ENCODE data around the gene MPP2. TPM values are rescaled to one million over a fixed set of nuclear protein-coding genes. Genes with fewer than 3 reads are reported as not detected.

Gene MPP2
- total RNA-seq, 6 donors from 2014 or later = 0.20 to 2.0 (median 0.74) TPM; not detected in 1

- peak overlapping the region in 3 of 4 donors; percentile 32 to 48 (median 46) for H3K4me3 ChIP-seq
- TF ChIP-seq CTCF (IDR thresholded peaks at IDR 0.05) (no peak), POLR2A (IDR thresholded peaks at IDR 0.05) (no peak), POLR2AphosphoS5 (IDR thresholded peaks at IDR 0.05) (no peak), EP300 (IDR thresholded peaks at IDR 0.05) (no peak)
- DNase-seq (no peak), ATAC-seq (ENCODE audit: low FRiP score in 2 of 2) (peak in 1 of 2 donors; percentile 35)
- 61 to 70% methylated on average over 8 of the region's 8 CpGs for WGBS, 2 donors
- H3K27ac ChIP-seq = no peak overlapping the region
- no peaks in the 10 kb centered on the region for H3K9me3 ChIP-seq
- no peaks in the 10 kb centered on the region for H3K36me3 ChIP-seq
- H3K4me1 ChIP-seq = peaks cover 0 to 13% (median 7%) of the 10 kb centered on the region in 4 donors
- no peaks in the 10 kb centered on the region for H3K27me3 ChIP-seq
Observed at GRCh38 chr17:43917016-43917347, 9.6 kb upstream of the MPP2 start.

GRCh38 chr17:43916385-43916784, 9.0 kb upstream of the MPP2 start:
- Histone ChIP-seq H3K27me3 (no peaks in the 10 kb centered on the region), H3K9me3 (no peaks in the 10 kb centered on the region), H3K4me3 (no peak overlapping the region), H3K4me1 (peaks cover 0 to 13% (median 7%) of the 10 kb centered on the region in 4 donors), H3K27ac (no peak overlapping the region), H3K36me3 (no peaks in the 10 kb centered on the region)
- ATAC-seq (ENCODE audit: low FRiP score in 2 of 2) = no peak
- DNase-seq = no peak
- no peak for TF ChIP-seq POLR2A (IDR thresholded peaks at IDR 0.05)
- TF ChIP-seq POLR2AphosphoS5 (IDR thresholded peaks at IDR 0.05) = no peak
- TF ChIP-seq EP300 (IDR thresholded peaks at IDR 0.05) = no peak
- TF ChIP-seq CTCF (IDR thresholded peaks at IDR 0.05) = no peak
- WGBS, 2 donors = 77 to 83% methylated on average over 4 of the region's 4 CpGs

- Histone ChIP-seq H3K27me3 (no peaks in the 10 kb centered on the region), H3K4me3 (no peak overlapping the region), H3K9me3 (no peaks in the 10 kb centered on the region), H3K4me1 (peaks cover 0 to 13% (median 7%) of the 10 kb centered on the region in 4 donors), H3K27ac (no peak overlapping the region), H3K36me3 (no peaks in the 10 kb centered on the region)
- TF ChIP-seq CTCF (IDR thresholded peaks at IDR 0.05) (no peak), EP300 (IDR thresholded peaks at IDR 0.05) (no peak), POLR2AphosphoS5 (IDR thresholded peaks at IDR 0.05) (no peak), POLR2A (IDR thresholded peaks at IDR 0.05) (no peak)
- WGBS, 2 donors = 77 to 82% methylated on average over 3 of the region's 3 CpGs
- no peak for ATAC-seq (ENCODE audit: low FRiP score in 2 of 2)
- no peak for DNase-seq
Observed at GRCh38 chr17:43915559-43915958, 8.2 kb upstream of the MPP2 start.

GRCh38 chr17:43914451-43914850, 7.1 kb upstream of the MPP2 start:
- ATAC-seq (ENCODE audit: low FRiP score in 2 of 2) = no peak
- TF ChIP-seq POLR2A (IDR thresholded peaks at IDR 0.05) (no peak), POLR2AphosphoS5 (IDR thresholded peaks at IDR 0.05) (no peak), CTCF (IDR thresholded peaks at IDR 0.05) (no peak), EP300 (IDR thresholded peaks at IDR 0.05) (no peak)
- no peak overlapping the region for H3K4me3 ChIP-seq
- no peaks in the 10 kb centered on the region for H3K36me3 ChIP-seq
- 74% methylated on average over 2 of the region's 2 CpGs for WGBS, 2 donors
- H3K27ac ChIP-seq = no peak overlapping the region
- no peak for DNase-seq
- peaks cover 0 to 13% (median 7%) of the 10 kb centered on the region in 4 donors for H3K4me1 ChIP-seq
- no peaks in the 10 kb centered on the region for H3K9me3 ChIP-seq
- no peaks in the 10 kb centered on the region for H3K27me3 ChIP-seq

GRCh38 chr17:43913584-43913983, 6.2 kb upstream of the MPP2 start:
- Histone ChIP-seq H3K27me3 (peaks cover 0 to 3% (median under 1%) of the 10 kb centered on the region in 4 donors), H3K4me1 (peaks cover 0 to 14% (median 7%) of the 10 kb centered on the region in 4 donors), H3K9me3 (no peaks in the 10 kb centered on the region), H3K4me3 (no peak overlapping the region), H3K36me3 (no peaks in the 10 kb centered on the region), H3K27ac (no peak overlapping the region)
- DNase-seq (no peak), ATAC-seq (ENCODE audit: low FRiP score in 2 of 2) (no peak)
- no peak for TF ChIP-seq EP300 (IDR thresholded peaks at IDR 0.05)
- TF ChIP-seq POLR2A (IDR thresholded peaks at IDR 0.05) = no peak
- no peak for TF ChIP-seq CTCF (IDR thresholded peaks at IDR 0.05)
- no peak for TF ChIP-seq POLR2AphosphoS5 (IDR thresholded peaks at IDR 0.05)
- 78 to 83% methylated on average over 6 of the region's 6 CpGs for WGBS, 2 donors
